Calu3 (cell line): ENCODE data around the gene PJA2. TPM values are rescaled to one million over a fixed set of nuclear protein-coding genes. Genes with fewer than 3 reads are reported as not detected.

Source experiments
- Bru-seq: library from RNA; stranded (reverse); fragments of 400-500 nt; gene quantifications from one replicate; lab custom pipeline; 2021; lab: Mats Ljungman, UMichigan
- BruChase-seq, 2 experiments: library from RNA; stranded (reverse); fragments of 400-500 nt; gene quantifications; one replicate each; lab custom pipeline; 2021; lab: Mats Ljungman, UMichigan
- BruUV-seq: library from RNA; stranded (reverse); fragments of 400-500 nt; replicated peaks from 2 replicates; lab custom pipeline; 2021; lab: Mats Ljungman, UMichigan
- CTCF ChIA-PET: fragments of 300-600 bp; sonication (Branson Sonifier 250); formaldehyde crosslinking; loops from one replicate; lab custom pipeline; 2022; ENCODE audit warnings: antibody characterized with exemption; lab: Charles Lee
- DNase-seq: peaks from one replicate; pipeline ENCODE4 v3.0.0; 2022
- H3K27ac Mint-ChIP-seq: one replicate; pipeline ENCODE4 v1.8.0; 2022; ENCODE audit warnings: mixed read lengths; ENCODE audit not compliant: unreplicated experiment
- H3K27me3 Mint-ChIP-seq: one replicate; pipeline ENCODE4 v1.8.0; 2022; ENCODE audit warnings: mixed read lengths; ENCODE audit not compliant: unreplicated experiment
- H3K36me3 Mint-ChIP-seq: one replicate; pipeline ENCODE4 v1.8.0; 2022; ENCODE audit warnings: mild to moderate bottlenecking, moderate library complexity, mixed read lengths; ENCODE audit not compliant: insufficient read depth, unreplicated experiment
- H3K4me1 Mint-ChIP-seq: one replicate; pipeline ENCODE4 v1.8.0; 2022; ENCODE audit warnings: mild to moderate bottlenecking, low read depth, mixed read lengths; ENCODE audit not compliant: unreplicated experiment
- H3K4me3 Mint-ChIP-seq: one replicate; pipeline ENCODE4 v1.8.0; 2022; ENCODE audit warnings: mild to moderate bottlenecking, low read depth, moderate library complexity, mixed read lengths; ENCODE audit not compliant: unreplicated experiment
- H3K9me3 Mint-ChIP-seq: one replicate; pipeline ENCODE4 v1.8.0; 2022; ENCODE audit warnings: low read depth, mixed read lengths; ENCODE audit not compliant: unreplicated experiment
- CTCF ChIP-seq: fragments of 200-600 bp; IDR thresholded peaks from one replicate; pipeline ENCODE4 v1.8.0; 2022; ENCODE audit warnings: antibody characterized with exemption; ENCODE audit not compliant: unreplicated experiment
- intact Hi-C: fragments of 100-400 bp; cut with micrococcal nuclease; formaldehyde crosslinking; loops from one replicate; pipeline ENCODE4 v1.10.0; 2022; ENCODE audit not compliant: unreplicated experiment
- long read RNA-seq: library from polyadenylated mRNA; stranded (forward); transcript quantifications from one replicate; pipeline ENCODE4 v2.0.0, GENCODE V29; 2022
- total RNA-seq: library from RNA; stranded (reverse); gene quantifications from 2 replicates; pipeline ENCODE4 v1.2.3, GENCODE V29; 2022

PJA2 gene
- total RNA-seq (81.0 and 89.0 TPM in 2 replicates), Bru-seq, nascent RNA (percentile 93 among the genes with signal in this experiment), BruChase-seq, experiment 1, labeled RNA remaining after a 6-hour chase (percentile 93 among the genes with signal in this experiment), BruChase-seq, experiment 2, labeled RNA remaining after a 2-hour chase (percentile 92 among the genes with signal in this experiment)
- long read RNA-seq, full-length matches to known transcripts, result 93 of 111 reads
- long read RNA-seq, partial matches to known transcripts, result 12 of 111 reads
- long read RNA-seq, other reads (novel, unspliced or antisense), result 6 of 111 reads

DNA sequence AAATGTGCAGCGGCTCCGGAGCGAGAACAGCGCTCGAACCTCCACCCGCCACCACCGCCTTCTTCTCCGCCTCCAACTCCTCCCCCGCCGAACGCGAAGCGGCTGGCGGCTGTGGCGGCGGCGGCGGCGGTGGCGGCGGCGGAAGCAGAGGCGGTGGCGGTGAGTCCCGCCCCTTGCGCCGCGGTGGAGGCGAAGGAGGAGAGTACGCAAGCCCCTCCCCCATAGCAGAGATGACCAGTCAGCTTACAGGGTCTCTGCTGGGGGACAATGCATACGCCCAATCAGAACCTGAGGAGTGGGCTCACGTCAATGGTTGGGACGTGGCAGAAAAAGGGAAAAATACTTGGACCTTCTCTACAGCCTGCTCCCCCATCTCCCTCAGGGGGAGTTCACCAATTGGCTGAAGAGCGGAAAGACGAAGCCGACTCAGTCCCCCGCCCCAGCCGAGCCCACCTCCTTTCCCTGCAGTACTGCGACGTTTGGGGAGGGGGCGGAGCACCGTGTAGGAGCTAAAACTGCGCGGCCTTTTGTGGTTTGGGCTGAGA, at the start of gene PJA2:
TSS of gene PJA2 (minus strand) at position 131 of the 545 bp plus-strand sequence. CDS start 26,541 bp downstream, outside the sequence.
- intact Hi-C loops, result loop anchor here (1.0 to 5.0 kb wide), 3 partner anchors 38 to 97 kb away; no protein-coding TSS in a partner anchor
- H3K36me3 Mint-ChIP-seq, result peaks cover 59% of the 10 kb centered on the region
- peak within 1 kb of the TSS; percentile 99 for H3K4me3 Mint-ChIP-seq
- H3K9me3 Mint-ChIP-seq, result peaks cover 6% of the 10 kb centered on the region
- CTCF ChIA-PET, result interaction anchor here (0.6 to 1.1 kb wide), 10 partner anchors 45 to 1635 kb away, joined by 3 to 10 read pairs (median 4); no protein-coding TSS in a partner anchor
- BruUV-seq, result no TSS peak
- peak; percentile 99 for DNase-seq
- peak; percentile 34 for TF ChIP-seq CTCF
- H3K4me1 Mint-ChIP-seq, result peaks cover 32% of the 10 kb centered on the region
- H3K27me3 Mint-ChIP-seq, result no peaks in the 10 kb centered on the region
- H3K27ac Mint-ChIP-seq, result peak within 1 kb of the TSS; percentile 97

DNA sequence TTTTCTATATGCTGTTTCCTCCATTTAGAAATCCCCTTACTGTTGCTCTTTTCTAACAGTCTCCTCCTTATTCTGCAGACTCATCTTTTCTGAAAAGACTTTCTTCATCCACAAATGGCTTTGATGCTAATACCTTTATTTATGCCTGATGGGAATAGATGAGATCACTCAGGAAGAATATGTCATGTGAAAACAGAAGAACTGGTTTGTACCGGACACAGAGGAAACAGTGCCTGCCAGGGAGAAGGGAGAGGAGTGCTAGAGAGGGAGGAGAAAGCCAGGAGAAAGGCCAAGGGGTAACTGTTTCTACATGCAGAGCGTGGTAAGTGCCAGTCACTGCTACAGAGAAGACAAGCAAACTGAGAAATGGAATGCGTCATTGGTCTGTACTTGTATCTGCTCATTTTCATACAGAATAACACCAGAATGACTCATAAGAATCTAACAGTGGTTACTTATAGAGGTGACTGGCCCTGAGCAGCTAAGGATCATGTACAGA, 45.9 kb upstream of the PJA2 start:
- peaks cover 6% of the 10 kb centered on the region for H3K9me3 Mint-ChIP-seq

DNA sequence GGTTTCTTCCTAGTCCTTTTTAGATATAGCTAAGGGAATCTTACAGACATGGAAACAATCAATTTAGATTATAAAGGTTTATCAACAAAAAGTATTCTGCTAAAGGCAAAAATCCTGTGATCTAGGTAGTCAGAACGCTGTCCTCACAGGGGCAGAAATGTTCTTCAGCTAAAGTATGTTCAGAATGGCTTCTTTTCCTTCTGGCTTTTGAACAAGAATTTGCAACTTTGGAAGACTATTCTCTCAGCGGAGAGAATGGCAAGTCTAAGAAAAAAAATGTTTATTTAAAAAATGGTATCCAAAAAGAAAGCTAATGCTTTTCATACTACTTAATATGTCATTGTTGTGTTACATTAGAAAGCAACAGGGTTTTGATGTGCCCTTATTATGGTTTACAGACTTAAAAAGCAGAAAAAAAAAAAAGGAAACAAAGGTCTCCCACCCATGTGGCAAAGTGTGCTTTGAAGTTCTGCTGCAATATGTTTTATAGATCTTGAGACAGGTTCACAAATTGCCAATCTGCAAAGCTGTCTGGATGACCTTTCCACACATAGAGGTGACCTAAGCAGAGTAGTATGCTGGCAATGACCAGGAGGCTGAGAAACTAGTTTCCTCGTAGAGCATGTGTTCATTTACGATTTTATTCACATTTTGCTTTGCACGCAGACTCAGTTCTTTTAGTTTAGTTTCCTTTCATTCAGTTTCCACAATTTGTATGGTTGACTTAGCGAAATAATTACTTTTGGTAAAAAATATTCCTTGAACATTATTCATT, 45.1 kb upstream of the PJA2 start:
- no peak for TF ChIP-seq CTCF
- no TSS peak for BruUV-seq
- no peaks in the 10 kb centered on the region for H3K36me3 Mint-ChIP-seq
- peaks cover 17% of the 10 kb centered on the region for H3K4me1 Mint-ChIP-seq
- DNase-seq, result no peak
- CTCF ChIA-PET, result interaction anchor here (0.6 to 1.0 kb wide), 5 partner anchors 12 to 1215 kb away, joined by 3 to 5 read pairs (median 3); no protein-coding TSS in a partner anchor
- intact Hi-C loops, result no loop called here
- peak overlapping the region; percentile 43 for H3K4me3 Mint-ChIP-seq
- peaks cover 2% of the 10 kb centered on the region for H3K9me3 Mint-ChIP-seq
- peak overlapping the region; percentile 88 for H3K27ac Mint-ChIP-seq
- H3K27me3 Mint-ChIP-seq, result no peaks in the 10 kb centered on the region

More for the DNA sequence above, 45.9 kb upstream of the PJA2 start:
- DNase-seq, result peak; percentile 71
- Mint-ChIP-seq H3K27me3 (no peaks in the 10 kb centered on the region), H3K4me3 (peak overlapping the region; percentile 43), H3K4me1 (peaks cover 17% of the 10 kb centered on the region), H3K27ac (peak overlapping the region; percentile 88), H3K36me3 (no peaks in the 10 kb centered on the region)
- CTCF ChIA-PET, result interaction anchor here (0.8 to 1.0 kb wide), 2 partner anchors 11 to 536 kb away, joined by 3 to 5 read pairs; no protein-coding TSS in a partner anchor
- intact Hi-C loops, result no loop called here
- TF ChIP-seq CTCF, result no peak
- BruUV-seq, result no TSS peak

- Mint-ChIP-seq H3K4me3 (no peak overlapping the region), H3K27me3 (no peaks in the 10 kb centered on the region), H3K27ac (no peak overlapping the region), H3K36me3 (no peaks in the 10 kb centered on the region), H3K9me3 (no peaks in the 10 kb centered on the region), H3K4me1 (peaks cover 17% of the 10 kb centered on the region)
- CTCF ChIA-PET, result no interaction called here
- intact Hi-C loops, result no loop called here
- BruUV-seq, result no TSS peak
- no peak for TF ChIP-seq CTCF
- no peak for DNase-seq
These were observed 43.5 kb upstream of the PJA2 start for GRCh38 chr5:109453251-109453650.
